AG04449 (cell line): ENCODE results near the gene HSP90B1.

Experiments used
- CTCF ChIA-PET: fragments of 350-600 bp; formaldehyde crosslinking; extraction: SDS; loops from one replicate; lab custom pipeline; 2021; ENCODE audit warnings: antibody characterized with exemption; lab: Yijun Ruan, JAX
- POLR2A ChIA-PET: fragments of 400-600, 350-600 bp; formaldehyde crosslinking; extraction: SDS; loops from one replicate; lab custom pipeline; 2020; ENCODE audit warnings: antibody characterized with exemption, inconsistent platforms; lab: Yijun Ruan, JAX
- DNase-seq: peaks from one replicate; pipeline ENCODE4 v3.0.0-alpha.2; 2010; ENCODE audit warnings: low read depth, low spot score
- H3K4me3 ChIP-seq: 2 replicates; pipeline ENCODE4 v1.5.1; 2011; ENCODE audit warnings: low read depth, mild to moderate bottlenecking, control low read depth, low read length
- TF ChIP-seq, protein P1 (sequence below): IDR thresholded peaks from one replicate; pipeline ENCODE4 v1.5.1; 2011; ENCODE audit warnings: mild to moderate bottlenecking, moderate library complexity, low read length, control low read depth, inconsistent platforms; ENCODE audit not compliant: insufficient read depth; ENCODE audit errors: missing control alignments

HSP90B1 gene

DNA sequence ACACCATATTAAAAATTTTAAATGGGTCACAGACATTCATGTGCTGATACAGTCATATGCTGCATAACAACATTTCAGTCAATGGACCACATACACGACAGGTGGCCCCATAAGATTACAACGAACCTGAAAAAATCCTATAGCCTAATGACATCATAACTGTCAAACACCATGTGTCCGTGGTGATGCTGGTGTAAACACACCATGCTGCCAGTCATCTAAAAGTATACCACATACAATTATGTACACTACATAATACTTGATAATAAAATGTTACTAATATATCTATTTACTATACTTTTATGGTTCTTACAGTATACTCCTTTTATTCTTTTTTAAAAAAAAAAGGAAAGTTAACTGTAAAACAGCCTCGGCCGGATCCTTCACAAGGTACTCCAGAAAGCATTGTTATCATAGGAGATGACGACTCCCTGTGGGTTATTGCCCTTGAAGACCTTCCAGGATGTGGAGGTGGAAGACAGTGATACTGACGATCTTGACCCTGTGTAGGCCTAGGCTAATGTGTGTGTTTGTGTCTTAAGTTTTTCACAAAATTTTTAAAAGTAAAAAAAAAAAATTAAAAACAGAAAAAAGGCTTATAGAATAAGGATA lies 30.5 kb downstream of the HSP90B1 start:
- TF ChIP-seq, protein P1, sequence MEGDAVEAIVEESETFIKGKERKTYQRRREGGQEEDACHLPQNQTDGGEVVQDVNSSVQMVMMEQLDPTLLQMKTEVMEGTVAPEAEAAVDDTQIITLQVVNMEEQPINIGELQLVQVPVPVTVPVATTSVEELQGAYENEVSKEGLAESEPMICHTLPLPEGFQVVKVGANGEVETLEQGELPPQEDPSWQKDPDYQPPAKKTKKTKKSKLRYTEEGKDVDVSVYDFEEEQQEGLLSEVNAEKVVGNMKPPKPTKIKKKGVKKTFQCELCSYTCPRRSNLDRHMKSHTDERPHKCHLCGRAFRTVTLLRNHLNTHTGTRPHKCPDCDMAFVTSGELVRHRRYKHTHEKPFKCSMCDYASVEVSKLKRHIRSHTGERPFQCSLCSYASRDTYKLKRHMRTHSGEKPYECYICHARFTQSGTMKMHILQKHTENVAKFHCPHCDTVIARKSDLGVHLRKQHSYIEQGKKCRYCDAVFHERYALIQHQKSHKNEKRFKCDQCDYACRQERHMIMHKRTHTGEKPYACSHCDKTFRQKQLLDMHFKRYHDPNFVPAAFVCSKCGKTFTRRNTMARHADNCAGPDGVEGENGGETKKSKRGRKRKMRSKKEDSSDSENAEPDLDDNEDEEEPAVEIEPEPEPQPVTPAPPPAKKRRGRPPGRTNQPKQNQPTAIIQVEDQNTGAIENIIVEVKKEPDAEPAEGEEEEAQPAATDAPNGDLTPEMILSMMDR: no peak
- no peak overlapping the region for H3K4me3 ChIP-seq
- CTCF ChIA-PET: no interaction called here
- POLR2A ChIA-PET: interaction anchor here (0.5 kb wide), 1 partner anchor 26 kb away, joined by 3 read pairs; no protein-coding TSS in a partner anchor
- no peak for DNase-seq

DNA sequence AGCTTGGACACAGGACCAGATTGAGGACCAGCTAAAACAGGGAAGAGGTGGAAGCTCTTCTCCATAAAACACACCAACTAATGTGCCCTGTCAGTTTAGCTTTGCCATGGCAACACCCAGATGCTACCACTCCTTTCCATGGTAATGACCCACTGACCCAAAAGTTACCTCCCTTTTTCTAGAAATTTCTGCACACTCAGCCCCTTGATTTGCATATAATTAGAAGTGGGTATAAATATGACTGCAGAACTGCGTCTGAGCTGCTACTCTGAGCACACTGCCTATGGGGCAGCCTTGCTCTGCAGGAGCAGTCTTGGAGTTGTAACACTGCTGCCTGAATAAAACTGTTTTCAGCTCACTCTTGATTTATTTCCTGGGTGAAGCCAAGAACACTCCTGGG lies 32.3 kb downstream of the HSP90B1 start:
- no peak for DNase-seq
- CTCF ChIA-PET: interaction anchor here (0.7 to 1.9 kb wide), 5 partner anchors 11 to 148 kb away, joined by 3 to 7 read pairs (median 4); no protein-coding TSS in a partner anchor
- POLR2A ChIA-PET: interaction anchor here (0.6 kb wide), 1 partner anchor 173 kb away, joined by 3 read pairs; no protein-coding TSS in a partner anchor
- no peak overlapping the region for H3K4me3 ChIP-seq
- TF ChIP-seq, protein P1: no peak

DNA sequence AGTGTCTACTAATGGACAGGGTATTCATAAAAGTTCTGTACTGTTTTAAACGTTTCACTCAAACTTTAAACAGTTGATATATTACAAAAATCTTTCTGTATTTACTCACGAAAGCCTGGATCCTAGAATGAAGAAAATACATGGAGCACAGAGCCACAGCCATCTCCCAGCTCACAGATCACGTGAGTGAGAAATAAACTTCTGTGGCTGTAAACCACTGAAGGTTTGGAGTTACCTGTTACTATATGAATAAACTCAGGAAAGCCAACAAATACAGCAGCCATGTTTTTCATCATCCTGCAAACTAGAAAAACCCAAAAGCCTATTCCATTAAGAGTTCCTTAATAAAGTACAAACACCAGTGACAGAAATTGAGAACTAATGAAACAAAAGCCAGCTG lies 34.6 kb downstream of the HSP90B1 start:
- POLR2A ChIA-PET: interaction anchor here (0.5 to 2.0 kb wide), 3 partner anchors 9 to 181 kb away, joined by 3 to 44 read pairs (median 6); partner anchors contain the start of gene HSP90B1
- no peak for DNase-seq
- TF ChIP-seq, protein P1: no peak
- H3K4me3 ChIP-seq: peak overlapping the region; percentile 98
- CTCF ChIA-PET: interaction anchor here (0.9 to 2.8 kb wide), 5 partner anchors 8 to 144 kb away, joined by 3 to 13 read pairs (median 5); a partner anchor contains a TSS

DNA sequence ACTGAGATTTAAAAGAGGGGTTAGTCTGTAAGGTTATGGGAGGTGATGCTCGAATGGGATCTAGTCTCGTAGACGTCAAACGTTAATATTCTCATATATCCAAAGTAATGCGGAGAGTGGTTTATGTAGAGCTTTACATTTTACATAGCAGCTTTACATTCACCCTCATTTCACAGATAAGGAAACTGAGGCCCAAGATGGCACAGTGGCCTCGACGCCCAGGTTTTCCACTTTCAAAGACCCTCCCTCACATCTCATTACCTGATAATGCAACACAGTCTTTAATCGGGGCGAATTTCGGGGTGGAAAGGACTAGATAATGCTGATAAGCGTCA lies 35.0 kb downstream of the HSP90B1 start:
- POLR2A ChIA-PET: interaction anchor here (0.5 to 2.0 kb wide), 9 partner anchors 9 to 491 kb away, joined by 3 to 44 read pairs (median 4); partner anchors contain the start of genes CHST11, HCFC2 and HSP90B1
- CTCF ChIA-PET: interaction anchor here (0.9 to 2.8 kb wide), 6 partner anchors 9 to 144 kb away, joined by 3 to 13 read pairs (median 4); a partner anchor contains a TSS
- TF ChIP-seq, protein P1: no peak
- peak overlapping the region; percentile 98 for H3K4me3 ChIP-seq
- no peak for DNase-seq

DNA sequence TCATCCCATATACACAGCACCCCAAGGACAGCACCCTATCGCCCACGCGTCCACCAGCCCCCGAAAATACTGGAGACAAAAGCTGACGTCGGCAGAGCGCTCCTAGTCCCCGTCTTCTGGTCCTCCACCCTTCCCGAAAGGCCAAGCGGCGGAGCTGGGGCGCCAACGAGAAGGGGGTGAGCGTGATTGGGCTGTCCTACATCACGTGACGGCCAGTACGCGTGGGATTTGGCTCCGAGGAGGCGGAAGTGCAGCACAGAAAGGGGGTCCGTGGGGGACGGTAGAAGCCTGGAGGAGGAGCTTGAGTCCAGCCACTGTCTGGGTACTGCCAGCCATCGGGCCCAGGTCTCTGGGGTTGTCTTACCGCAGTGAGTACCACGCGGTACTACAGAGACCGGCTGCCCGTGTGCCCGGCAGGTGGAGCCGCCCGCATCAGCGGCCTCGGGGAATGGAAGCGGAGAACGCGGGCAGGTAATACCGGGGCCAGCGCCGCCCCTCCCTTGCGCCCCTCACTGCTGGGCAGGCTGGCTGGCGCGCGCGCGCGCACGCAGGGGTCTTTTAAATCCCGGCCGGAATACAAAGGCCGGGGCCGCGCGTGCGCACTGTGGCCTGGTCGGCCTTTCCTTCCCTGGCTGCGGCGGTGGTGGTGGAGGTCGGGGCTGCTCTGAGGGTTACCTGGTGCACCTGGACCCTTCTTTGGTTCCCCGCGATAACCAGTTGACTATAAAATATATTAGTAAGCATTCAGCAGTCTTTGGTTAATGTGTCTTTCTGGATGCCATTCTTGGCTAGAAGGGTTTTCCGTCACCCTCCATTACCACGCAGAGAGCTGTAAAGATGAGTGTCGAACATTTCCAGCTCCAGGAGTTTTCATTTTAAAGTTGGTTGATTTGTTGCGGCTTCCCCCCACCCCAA lies 35.6 kb downstream of the HSP90B1 start, which contains the start of gene TDG:
Gene TDG (plus strand): TSS at position 283 of the 915 bp plus-strand sequence. CDS start 166 bp downstream, at position 449.
- POLR2A ChIA-PET: interaction anchor here (0.5 to 2.0 kb wide), 13 partner anchors 8 to 491 kb away, joined by 3 to 44 read pairs (median 3); partner anchors contain the start of genes CHST11, HCFC2 and HSP90B1
- peak; percentile 90 for DNase-seq

More for the DNA sequence above, 35.6 kb downstream of the HSP90B1 start, which contains the start of gene TDG:
- CTCF ChIA-PET: interaction anchor here (0.9 to 2.8 kb wide), 6 partner anchors 9 to 143 kb away, joined by 3 to 13 read pairs (median 4); a partner anchor contains a TSS
- TF ChIP-seq, protein P1: peak; percentile 0
- peak within 1 kb of the TSS; percentile 98 for H3K4me3 ChIP-seq
